GM12875 (cell line): ENCODE results near the gene TUBB6.

Experiments
- H3K4me3 ChIP-seq: one replicate; pipeline ENCODE4 v1.5.1; 2011; ENCODE audit warnings: low read depth, low read length, control low read depth
- CTCF ChIP-seq: IDR thresholded peaks from 2 replicates; pipeline ENCODE4 v1.5.1; 2011; ENCODE audit warnings: low read depth, mild to moderate bottlenecking, control low read depth, inconsistent platforms, low read length, moderate library complexity, borderline replicate concordance; ENCODE audit not compliant: insufficient read depth

Gene TUBB6

DNA sequence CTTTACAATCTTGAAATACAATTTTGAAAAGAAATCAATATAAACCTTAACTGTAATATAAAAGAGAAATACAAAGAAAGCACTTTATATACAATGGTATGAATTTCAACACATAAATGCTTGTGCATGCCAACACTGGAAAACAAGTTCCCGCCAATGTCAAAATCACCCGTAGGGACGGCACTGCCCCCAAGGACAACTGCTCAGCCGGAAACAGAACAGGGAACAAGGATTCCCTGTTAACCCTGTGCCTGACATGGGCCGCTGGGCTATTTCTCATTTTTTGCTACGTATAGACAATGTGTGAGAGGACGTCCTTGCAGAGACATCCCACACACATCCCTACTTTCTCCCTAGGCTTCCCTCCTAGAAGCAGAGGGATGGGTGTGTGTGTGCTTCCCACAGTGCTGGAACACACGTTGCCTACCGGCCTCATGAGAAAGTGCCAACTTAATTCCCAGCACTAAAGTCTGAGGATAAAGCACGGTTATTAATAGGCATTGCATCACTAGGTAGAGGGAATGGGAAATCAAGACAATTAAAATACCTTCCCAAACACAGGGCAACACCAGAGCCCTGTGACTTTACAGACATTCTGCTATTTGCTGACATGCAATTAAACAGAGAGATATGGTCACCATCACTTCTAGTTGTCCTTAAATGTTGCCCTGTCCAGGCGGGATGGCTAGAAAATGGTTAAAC lies 54.6 kb downstream of the TUBB6 start:
- TF ChIP-seq CTCF = no peak
- H3K4me3 ChIP-seq = no peak overlapping the region

- H3K4me3 ChIP-seq = no peak overlapping the region
- no peak for TF ChIP-seq CTCF
Observed at GRCh38 chr18:12366379-12366778, 58.3 kb downstream of the TUBB6 start.

- TF ChIP-seq CTCF = no peak
- no peak overlapping the region for H3K4me3 ChIP-seq
Observed at GRCh38 chr18:12366784-12367183, 58.7 kb downstream of the TUBB6 start.

- no peak for TF ChIP-seq CTCF
Observed at GRCh38 chr18:12369211-12369610, 61.2 kb downstream of the TUBB6 start.

GRCh38 chr18:12371590-12371989 lies 63.5 kb downstream of the TUBB6 start:
- H3K4me3 ChIP-seq = no peak overlapping the region
- TF ChIP-seq CTCF = no peak

More at GRCh38 chr18:12369211-12369610, 61.2 kb downstream of the TUBB6 start:
- H3K4me3 ChIP-seq = no peak overlapping the region

DNA sequence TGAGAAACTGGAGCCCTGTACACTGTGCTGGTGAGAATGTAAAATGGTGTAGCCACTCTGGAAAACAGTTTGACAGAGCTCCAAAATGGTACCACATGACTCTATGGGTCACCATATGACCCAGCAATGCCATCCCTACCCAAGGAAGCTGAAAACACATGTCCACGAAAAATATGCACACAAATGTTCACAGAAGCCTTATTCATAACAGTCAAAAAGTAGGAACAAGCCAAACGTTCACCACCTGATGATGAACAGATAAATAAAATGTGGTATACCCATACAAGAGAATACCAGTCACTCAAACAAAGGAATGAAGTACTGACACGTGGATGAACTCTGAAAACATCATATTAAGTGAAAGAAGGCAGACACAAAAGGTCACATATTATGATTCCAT lies 64.4 kb downstream of the TUBB6 start:
- no peak overlapping the region for H3K4me3 ChIP-seq
- no peak for TF ChIP-seq CTCF

GRCh38 chr18:12373116-12373770 lies 65.2 kb downstream of the TUBB6 start:
- H3K4me3 ChIP-seq = no peak overlapping the region
- no peak for TF ChIP-seq CTCF
